ENCODE data around the gene GPI.

GPI gene

GRCh38 chr19:34359140-34359953 is 5.6 kb upstream of the GPI start:
- Histone ChIP-seq H4K91ac (ENCODE audit: low read length) (peak overlapping the region; percentile 34), H3K4ac (ENCODE audit: low read depth in 1 of 2, low read length in 2 of 2) (peak overlapping the region; percentile 77 to 81), H3K4me1 (ENCODE audit: control insufficient read depth, insufficient read depth, low read depth, low read length) (peaks cover 14% of the 10 kb centered on the region), H2BK12ac (ENCODE audit: low read length in 2 of 2) (peak overlapping the region in 1 of 2 experiments; percentile 71), H3K23ac (ENCODE audit: low read length in 2 of 2) (no peak overlapping the region), H3K36me3 (ENCODE audit: control insufficient read depth in 1 of 2, insufficient read depth in 2 of 2, low read depth in 1 of 2, low read length in 2 of 2) (peaks cover 13 to 22% of the 10 kb centered on the region in 2 experiments), H2BK120ac (ENCODE audit: low read depth, low read length) (peak overlapping the region; percentile 62), H3K4me2 (ENCODE audit: low read length, poor library complexity, severe bottlenecking) (peak overlapping the region; percentile 60), H2BK15ac (ENCODE audit: low read depth, poor library complexity, severe bottlenecking) (no peak overlapping the region), H4K8ac (ENCODE audit: low read length) (peak overlapping the region; percentile 90), H2AK5ac (ENCODE audit: low read length, severe bottlenecking) (peak overlapping the region; percentile 66), H3K27ac (ENCODE audit: low read length, poor library complexity, severe bottlenecking) (peak overlapping the region; percentile 81), H2BK5ac (ENCODE audit: low read depth, low read length, poor library complexity, severe bottlenecking) (no peak overlapping the region), H3K18ac (ENCODE audit: low read depth in 1 of 2, low read length in 2 of 2) (peak overlapping the region; percentile 75 to 77), H2AFZ (ENCODE audit: low read depth, low read length) (peak overlapping the region; percentile 67), H3K14ac (ENCODE audit: low read length in 2 of 2) (no peak overlapping the region), H3K79me1 (replicated peaks; ENCODE audit: low read length, poor library complexity, severe bottlenecking) (peaks cover 8% of the 10 kb centered on the region), H3K27me3 (ENCODE audit: control insufficient read depth in 1 of 2, insufficient read depth in 1 of 2, low read length in 2 of 2) (no peaks in the 10 kb centered on the region), H3K9ac (ENCODE audit: low read length) (peak overlapping the region; percentile 92), H3K4me3 (ENCODE audit: insufficient read depth in 1 of 2, low read depth in 1 of 2, low read length in 2 of 2) (peak overlapping the region; percentile 49 to 78), H3K9me3 (ENCODE audit: control insufficient read depth, low read length) (no peaks in the 10 kb centered on the region)
- DNase-seq: peak; percentile 96
- 6% methylated on average over 61 of the region's 61 CpGs for WGBS

DNA sequence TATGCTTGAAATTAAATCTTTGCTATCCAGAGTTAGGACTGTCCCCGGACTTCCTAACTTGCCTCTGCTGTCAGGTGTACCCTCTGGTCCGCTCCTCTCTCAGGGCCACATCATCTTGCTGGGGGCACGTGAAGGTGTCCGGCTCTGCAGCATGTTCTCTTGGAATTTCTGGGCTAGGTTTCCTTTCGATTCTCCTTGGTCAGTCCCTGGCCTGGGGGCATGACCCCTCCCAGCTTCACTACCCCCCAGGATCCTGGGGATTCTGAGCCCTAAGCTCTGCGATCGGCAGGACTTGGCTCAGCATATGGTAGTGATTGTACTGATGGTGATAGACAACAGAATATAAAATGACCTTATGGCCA is 5.1 kb upstream of the GPI start:
- Histone ChIP-seq H3K9me3 (ENCODE audit: control insufficient read depth, low read length) (no peaks in the 10 kb centered on the region), H3K4me1 (ENCODE audit: control insufficient read depth, insufficient read depth, low read depth, low read length) (peaks cover 17% of the 10 kb centered on the region), H3K23ac (ENCODE audit: low read length in 2 of 2) (no peak overlapping the region), H3K79me1 (replicated peaks; ENCODE audit: low read length, poor library complexity, severe bottlenecking) (peaks cover 8% of the 10 kb centered on the region), H3K36me3 (ENCODE audit: control insufficient read depth in 1 of 2, insufficient read depth in 2 of 2, low read depth in 1 of 2, low read length in 2 of 2) (peaks cover 8 to 22% of the 10 kb centered on the region in 2 experiments), H2BK120ac (ENCODE audit: low read depth, low read length) (no peak overlapping the region), H4K91ac (ENCODE audit: low read length) (peak overlapping the region; percentile 34), H2AFZ (ENCODE audit: low read depth, low read length) (peak overlapping the region; percentile 67), H3K4me3 (ENCODE audit: insufficient read depth in 1 of 2, low read depth in 1 of 2, low read length in 2 of 2) (peak overlapping the region in 1 of 2 experiments; percentile 78), H3K18ac (ENCODE audit: low read depth in 1 of 2, low read length in 2 of 2) (peak overlapping the region; percentile 75 to 77), H3K27ac (ENCODE audit: low read length, poor library complexity, severe bottlenecking) (peak overlapping the region; percentile 73), H3K4me2 (ENCODE audit: low read length, poor library complexity, severe bottlenecking) (peak overlapping the region; percentile 60), H3K14ac (ENCODE audit: low read length in 2 of 2) (no peak overlapping the region), H2BK15ac (ENCODE audit: low read depth, poor library complexity, severe bottlenecking) (no peak overlapping the region), H2AK5ac (ENCODE audit: low read length, severe bottlenecking) (peak overlapping the region; percentile 66), H3K27me3 (ENCODE audit: control insufficient read depth in 1 of 2, insufficient read depth in 1 of 2, low read length in 2 of 2) (no peaks in the 10 kb centered on the region), H2BK12ac (ENCODE audit: low read length in 2 of 2) (peak overlapping the region in 1 of 2 experiments; percentile 71), H3K4ac (ENCODE audit: low read depth in 1 of 2, low read length in 2 of 2) (peak overlapping the region; percentile 1 to 9), H4K8ac (ENCODE audit: low read length) (peak overlapping the region; percentile 90), H2BK5ac (ENCODE audit: low read depth, low read length, poor library complexity, severe bottlenecking) (no peak overlapping the region), H3K9ac (ENCODE audit: low read length) (peak overlapping the region; percentile 92)
- no peak for DNase-seq
- 100% methylated on average over 5 of the region's 7 CpGs for WGBS

DNA sequence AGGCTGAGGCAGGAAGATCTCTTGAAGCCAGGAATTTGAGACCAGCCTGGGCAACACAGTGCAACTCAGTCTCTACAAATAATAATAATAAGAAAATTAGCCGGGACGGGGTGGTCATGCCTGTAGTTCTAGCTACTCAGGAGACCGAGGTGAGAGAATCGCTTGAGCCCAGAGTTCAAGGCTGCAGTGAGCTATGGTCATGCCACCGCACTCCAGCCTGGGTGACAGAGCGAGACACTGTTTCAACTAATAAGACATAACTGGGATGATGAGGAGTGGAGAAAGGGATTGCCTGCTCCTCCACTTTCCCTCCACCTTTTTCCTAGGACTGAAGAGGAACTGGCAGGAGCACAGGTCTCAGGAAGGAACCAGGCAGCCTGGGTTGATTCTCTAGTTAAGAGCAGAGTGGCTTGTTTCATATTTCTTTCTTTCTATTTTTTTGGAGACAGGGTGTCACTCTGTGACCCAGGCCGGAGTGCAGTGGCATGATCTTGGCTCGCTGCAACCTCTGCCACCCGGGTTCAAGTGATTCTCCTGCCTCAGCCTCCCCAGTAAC is 4.6 kb upstream of the GPI start:
- H2BK15ac ChIP-seq (ENCODE audit: low read depth, poor library complexity, severe bottlenecking): no peak overlapping the region
- no peaks in the 10 kb centered on the region for H3K27me3 ChIP-seq (ENCODE audit: control insufficient read depth in 1 of 2, insufficient read depth in 1 of 2, low read length in 2 of 2)
- no peak overlapping the region for H4K8ac ChIP-seq (ENCODE audit: low read length)
- no peak overlapping the region for H3K27ac ChIP-seq (ENCODE audit: low read length, poor library complexity, severe bottlenecking)
- no peak overlapping the region for H2BK120ac ChIP-seq (ENCODE audit: low read depth, low read length)
- H2BK5ac ChIP-seq (ENCODE audit: low read depth, low read length, poor library complexity, severe bottlenecking): no peak overlapping the region
- no peak overlapping the region for H3K9ac ChIP-seq (ENCODE audit: low read length)
- no peak overlapping the region for H3K4me2 ChIP-seq (ENCODE audit: low read length, poor library complexity, severe bottlenecking)
- H3K14ac ChIP-seq (ENCODE audit: low read length in 2 of 2): no peak overlapping the region
- no peaks in the 10 kb centered on the region for H3K9me3 ChIP-seq (ENCODE audit: control insufficient read depth, low read length)
- H3K4me1 ChIP-seq (ENCODE audit: control insufficient read depth, insufficient read depth, low read depth, low read length): peaks cover 17% of the 10 kb centered on the region
- H2BK12ac ChIP-seq (ENCODE audit: low read length in 2 of 2): peak overlapping the region in 1 of 2 experiments; percentile 57
- DNase-seq: no peak
- H2AK5ac ChIP-seq (ENCODE audit: low read length, severe bottlenecking): peak overlapping the region; percentile 54
- H3K4ac ChIP-seq (ENCODE audit: low read depth in 1 of 2, low read length in 2 of 2): no peak overlapping the region
- no peak overlapping the region for H2AFZ ChIP-seq (ENCODE audit: low read depth, low read length)
- H3K36me3 ChIP-seq (ENCODE audit: control insufficient read depth in 1 of 2, insufficient read depth in 2 of 2, low read depth in 1 of 2, low read length in 2 of 2): peaks cover 5 to 18% of the 10 kb centered on the region in 2 experiments
- no peak overlapping the region for H3K18ac ChIP-seq (ENCODE audit: low read depth in 1 of 2, low read length in 2 of 2)
- H3K23ac ChIP-seq (ENCODE audit: low read length in 2 of 2): no peak overlapping the region
- no peak overlapping the region for H3K4me3 ChIP-seq (ENCODE audit: insufficient read depth in 1 of 2, low read depth in 1 of 2, low read length in 2 of 2)
- no peak overlapping the region for H4K91ac ChIP-seq (ENCODE audit: low read length)
- peaks cover 8% of the 10 kb centered on the region for H3K79me1 ChIP-seq (replicated peaks; ENCODE audit: low read length, poor library complexity, severe bottlenecking)
- 95% methylated on average over 9 of the region's 9 CpGs for WGBS

- Histone ChIP-seq H3K9me3 (ENCODE audit: control insufficient read depth, low read length) (no peaks in the 10 kb centered on the region), H2AFZ (ENCODE audit: low read depth, low read length) (no peak overlapping the region)
These were observed 2.3 kb upstream of the GPI start for GRCh38 chr19:34362679-34363069.

More at GRCh38 chr19:34362679-34363069, 2.3 kb upstream of the GPI start:
- WGBS: 82% methylated on average over 3 of the region's 3 CpGs
- no peak overlapping the region for H3K9ac ChIP-seq (ENCODE audit: low read length)
- H2BK15ac ChIP-seq (ENCODE audit: low read depth, poor library complexity, severe bottlenecking): no peak overlapping the region
- peaks cover 27% of the 10 kb centered on the region for H3K4me1 ChIP-seq (ENCODE audit: control insufficient read depth, insufficient read depth, low read depth, low read length)
- H4K91ac ChIP-seq (ENCODE audit: low read length): no peak overlapping the region
- H3K27me3 ChIP-seq (ENCODE audit: control insufficient read depth in 1 of 2, insufficient read depth in 1 of 2, low read length in 2 of 2): no peaks in the 10 kb centered on the region
- H2AK5ac ChIP-seq (ENCODE audit: low read length, severe bottlenecking): no peak overlapping the region
- H2BK120ac ChIP-seq (ENCODE audit: low read depth, low read length): no peak overlapping the region
- H3K18ac ChIP-seq (ENCODE audit: low read depth in 1 of 2, low read length in 2 of 2): no peak overlapping the region
- peaks cover 7 to 17% of the 10 kb centered on the region in 2 experiments for H3K36me3 ChIP-seq (ENCODE audit: control insufficient read depth in 1 of 2, insufficient read depth in 2 of 2, low read depth in 1 of 2, low read length in 2 of 2)
- H2BK12ac ChIP-seq (ENCODE audit: low read length in 2 of 2): no peak overlapping the region
- DNase-seq: no peak
- no peak overlapping the region for H3K23ac ChIP-seq (ENCODE audit: low read length in 2 of 2)
- no peak overlapping the region for H3K27ac ChIP-seq (ENCODE audit: low read length, poor library complexity, severe bottlenecking)
- H2BK5ac ChIP-seq (ENCODE audit: low read depth, low read length, poor library complexity, severe bottlenecking): no peak overlapping the region
- H3K4me2 ChIP-seq (ENCODE audit: low read length, poor library complexity, severe bottlenecking): no peak overlapping the region
- H3K14ac ChIP-seq (ENCODE audit: low read length in 2 of 2): no peak overlapping the region
- peaks cover 24% of the 10 kb centered on the region for H3K79me1 ChIP-seq (replicated peaks; ENCODE audit: low read length, poor library complexity, severe bottlenecking)
- no peak overlapping the region for H4K8ac ChIP-seq (ENCODE audit: low read length)
- H3K4me3 ChIP-seq (ENCODE audit: insufficient read depth in 1 of 2, low read depth in 1 of 2, low read length in 2 of 2): no peak overlapping the region
- no peak overlapping the region for H3K4ac ChIP-seq (ENCODE audit: low read depth in 1 of 2, low read length in 2 of 2)

All from mesenchymal stem cell (in vitro differentiated cells and primary cell).